ENCODE results near the gene CCDC51.

DNA sequence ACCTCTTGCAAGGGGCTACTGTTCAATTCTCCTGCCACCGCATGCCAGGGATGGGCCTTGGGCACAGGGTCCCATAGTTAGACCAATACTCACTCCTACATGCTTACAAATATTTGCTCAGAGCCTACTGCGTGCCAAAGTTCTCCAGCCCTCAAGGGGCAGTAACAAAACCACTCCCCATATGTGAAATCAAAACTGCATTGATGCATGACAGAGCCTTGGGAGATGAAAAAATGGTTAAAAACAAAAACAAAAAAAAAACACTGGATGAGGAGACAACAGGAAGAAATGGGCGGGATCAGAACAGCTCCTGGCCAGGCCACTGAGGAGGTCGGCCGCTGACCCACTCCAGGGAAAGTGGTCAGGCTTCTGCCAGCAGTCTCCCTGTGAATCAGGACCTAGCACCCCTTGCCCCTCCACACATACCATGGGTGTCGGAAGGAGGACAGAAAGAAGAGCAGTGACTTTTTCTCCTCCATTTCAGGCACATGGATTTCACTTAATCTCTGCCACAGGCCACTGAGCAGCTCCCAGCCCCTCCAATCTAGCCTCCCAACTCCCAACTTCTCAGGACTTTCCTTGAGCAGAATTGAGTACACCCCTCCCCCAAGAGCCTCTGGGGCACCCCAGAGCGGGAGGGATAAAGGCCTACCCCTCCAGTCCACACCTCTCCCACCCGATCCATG is 12.8 kb downstream of the CCDC51 start:
- TF ChIP-seq POLR2A (IDR thresholded peaks at IDR 0.05; ENCODE audit: low read depth, low read length) (no peak), POLR2AphosphoS5 (IDR thresholded peaks at IDR 0.05; ENCODE audit: low read depth, low read length) (no peak), TAF1 (IDR thresholded peaks at IDR 0.05; ENCODE audit: borderline replicate concordance, low read depth, low read length) (no peak)
